WI38 (cell line): ENCODE data around the gene MIER2.

Experiments used
- H3K4me3 ChIP-seq: 2 replicates; pipeline ENCODE4 v1.5.1; 2011; ENCODE audit warnings: low read depth, mild to moderate bottlenecking, control low read depth, low read length
- TF ChIP-seq, protein P1 (sequence below): IDR thresholded peaks from 2 replicates; pipeline ENCODE4 v1.5.1; 2012; ENCODE audit warnings: low read depth, mild to moderate bottlenecking, control low read depth, low read length

Gene MIER2

GRCh38 chr19:294946-295686 is 49.5 kb downstream of the MIER2 start:
- TF ChIP-seq, protein P1, sequence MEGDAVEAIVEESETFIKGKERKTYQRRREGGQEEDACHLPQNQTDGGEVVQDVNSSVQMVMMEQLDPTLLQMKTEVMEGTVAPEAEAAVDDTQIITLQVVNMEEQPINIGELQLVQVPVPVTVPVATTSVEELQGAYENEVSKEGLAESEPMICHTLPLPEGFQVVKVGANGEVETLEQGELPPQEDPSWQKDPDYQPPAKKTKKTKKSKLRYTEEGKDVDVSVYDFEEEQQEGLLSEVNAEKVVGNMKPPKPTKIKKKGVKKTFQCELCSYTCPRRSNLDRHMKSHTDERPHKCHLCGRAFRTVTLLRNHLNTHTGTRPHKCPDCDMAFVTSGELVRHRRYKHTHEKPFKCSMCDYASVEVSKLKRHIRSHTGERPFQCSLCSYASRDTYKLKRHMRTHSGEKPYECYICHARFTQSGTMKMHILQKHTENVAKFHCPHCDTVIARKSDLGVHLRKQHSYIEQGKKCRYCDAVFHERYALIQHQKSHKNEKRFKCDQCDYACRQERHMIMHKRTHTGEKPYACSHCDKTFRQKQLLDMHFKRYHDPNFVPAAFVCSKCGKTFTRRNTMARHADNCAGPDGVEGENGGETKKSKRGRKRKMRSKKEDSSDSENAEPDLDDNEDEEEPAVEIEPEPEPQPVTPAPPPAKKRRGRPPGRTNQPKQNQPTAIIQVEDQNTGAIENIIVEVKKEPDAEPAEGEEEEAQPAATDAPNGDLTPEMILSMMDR, result peak; percentile 46

GRCh38 chr19:294341-294945 is 50.2 kb downstream of the MIER2 start:
- TF ChIP-seq, protein P1, result no peak
- H3K4me3 ChIP-seq, result no peak overlapping the region

More at GRCh38 chr19:294946-295686, 49.5 kb downstream of the MIER2 start:
- no peak overlapping the region for H3K4me3 ChIP-seq

GRCh38 chr19:293436-294110 is 51.0 kb downstream of the MIER2 start:
- H3K4me3 ChIP-seq, result no peak overlapping the region
- TF ChIP-seq, protein P1, result no peak

- no peak overlapping the region for H3K4me3 ChIP-seq
- TF ChIP-seq, protein P1, result no peak
Measured at GRCh38 chr19:292951-293350, 51.6 kb downstream of the MIER2 start.

DNA sequence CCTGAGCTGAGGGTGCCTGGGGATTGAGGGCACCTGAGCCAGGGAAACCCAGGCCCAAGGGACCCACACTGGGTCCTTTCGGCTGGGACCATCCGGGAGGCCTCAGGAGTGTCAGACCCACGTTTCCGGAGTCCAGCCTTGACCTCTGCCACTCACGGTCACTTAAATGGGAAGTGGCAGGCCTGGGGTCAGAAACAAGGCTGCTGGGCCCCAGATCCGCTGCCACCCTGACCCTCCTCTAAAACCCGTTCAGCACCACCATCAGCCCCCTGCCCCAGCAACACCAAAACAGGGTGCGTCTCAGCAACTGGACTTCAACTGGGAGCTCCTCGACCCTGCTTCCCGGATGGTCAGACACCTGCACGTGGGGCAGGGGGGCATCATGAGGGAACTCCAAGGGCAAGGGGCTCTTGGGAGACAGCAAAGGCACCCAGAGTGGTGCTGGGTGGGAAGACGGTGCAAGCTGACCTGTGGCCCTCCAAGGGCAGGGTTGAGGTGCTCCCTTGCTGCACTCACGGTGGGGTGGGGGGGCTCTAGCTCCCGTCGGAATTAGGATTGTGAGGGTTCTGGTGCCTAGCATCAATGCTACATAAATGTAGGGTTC is 52.2 kb downstream of the MIER2 start:
- H3K4me3 ChIP-seq, result no peak overlapping the region
- TF ChIP-seq, protein P1, result no peak

- no peak overlapping the region for H3K4me3 ChIP-seq
- TF ChIP-seq, protein P1, result no peak
Measured at GRCh38 chr19:291561-292280, 52.9 kb downstream of the MIER2 start.
